Left ventricle myocardium inferior (tissue), 1 donor: Measurements from ENCODE around the gene COX10. TPM values are rescaled to one million over a fixed set of nuclear protein-coding genes. Genes with fewer than 3 reads are reported as not detected.
"Not testable (repeated sequence)": the region's sequence is repeated elsewhere in the genome, so short reads cannot be mapped to it uniquely, and the experiment has no call there.

Experiments used
- DNase-seq: peaks from one replicate; pipeline ENCODE4 v3.0.0-alpha.2; 2020
- H3K27ac ChIP-seq: fragments of 200-600 bp; replicated peaks from 2 replicates; pipeline ENCODE4 v1.8.0; 2021
- H3K27me3 ChIP-seq: fragments of 200-600 bp; 2 replicates; pipeline ENCODE4 v1.8.0; 2021; ENCODE audit warnings: low read depth
- H3K36me3 ChIP-seq: fragments of 200-600 bp; 2 replicates; pipeline ENCODE4 v1.8.0; 2021
- H3K4me1 ChIP-seq: fragments of 200-600 bp; 2 replicates; pipeline ENCODE4 v1.8.0; 2021
- H3K4me3 ChIP-seq: fragments of 200-600 bp; 2 replicates; pipeline ENCODE4 v1.8.0; 2021; ENCODE audit warnings: mild to moderate bottlenecking, moderate library complexity
- H3K9me3 ChIP-seq: fragments of 200-600 bp; replicated peaks from 2 replicates; pipeline ENCODE4 v1.8.0; 2021
- CTCF ChIP-seq: fragments of 200-600 bp; IDR thresholded peaks from 2 replicates; pipeline ENCODE4 v1.8.0; 2021; ENCODE audit warnings: antibody characterized with exemption, mild to moderate bottlenecking, borderline replicate concordance
- intact Hi-C: fragments of 100-400 bp; cut with micrococcal nuclease; formaldehyde crosslinking; loops from one replicate; pipeline ENCODE4 v1.11.0; 2022
- total RNA-seq: library from RNA; stranded (reverse); fragmentation: NEBNext Ultra II Directional; extraction: Animal tissue kit (Norgen Biotek cat#: 25700); gene quantifications from one replicate; pipeline ENCODE4 v1.2.1, GENCODE V29; 2021
- donor health status: DM: no; HTN: yes; CAD: no; lungs with severe emphysema.

Gene COX10
- total RNA-seq, 1 donor from 2014 or later = 46.3 TPM

- H3K27me3 ChIP-seq, H3K4me1 ChIP-seq, H3K36me3 ChIP-seq, DNase-seq, H3K9me3 ChIP-seq, H3K27ac ChIP-seq, intact Hi-C loops, H3K4me3 ChIP-seq: not testable (repeated sequence)
These were observed 170.0 kb downstream of the COX10 start for GRCh38 chr17:14239271-14239670.

DNA sequence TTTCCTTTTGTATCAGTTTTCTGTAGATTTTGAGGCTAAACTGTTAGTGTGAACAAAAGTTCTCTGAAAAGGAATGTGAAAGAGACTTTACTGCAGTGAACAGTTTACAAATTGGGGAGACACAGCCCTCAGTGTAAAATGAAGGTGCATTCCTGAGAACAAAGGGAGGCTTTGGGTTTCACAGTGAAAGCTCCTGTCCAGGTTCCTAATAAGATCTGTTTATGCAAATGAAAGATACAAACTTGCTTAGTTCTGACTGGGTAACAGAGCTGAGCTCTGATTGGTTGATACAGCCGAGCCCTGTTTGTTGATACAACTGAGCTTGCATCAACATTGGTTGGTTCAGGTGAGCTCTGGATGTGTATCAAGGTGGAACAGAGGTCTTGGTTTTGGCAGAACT, 175.7 kb downstream of the COX10 start:
- no peak for DNase-seq
- no peaks in the 10 kb centered on the region for H3K9me3 ChIP-seq
- intact Hi-C loops = no loop called here
- no peaks in the 10 kb centered on the region for H3K36me3 ChIP-seq
- H3K27me3 ChIP-seq = peaks cover 11% of the 10 kb centered on the region
- no peak overlapping the region for H3K27ac ChIP-seq
- TF ChIP-seq CTCF = no peak
- no peaks in the 10 kb centered on the region for H3K4me1 ChIP-seq
- H3K4me3 ChIP-seq = no peak overlapping the region

DNA sequence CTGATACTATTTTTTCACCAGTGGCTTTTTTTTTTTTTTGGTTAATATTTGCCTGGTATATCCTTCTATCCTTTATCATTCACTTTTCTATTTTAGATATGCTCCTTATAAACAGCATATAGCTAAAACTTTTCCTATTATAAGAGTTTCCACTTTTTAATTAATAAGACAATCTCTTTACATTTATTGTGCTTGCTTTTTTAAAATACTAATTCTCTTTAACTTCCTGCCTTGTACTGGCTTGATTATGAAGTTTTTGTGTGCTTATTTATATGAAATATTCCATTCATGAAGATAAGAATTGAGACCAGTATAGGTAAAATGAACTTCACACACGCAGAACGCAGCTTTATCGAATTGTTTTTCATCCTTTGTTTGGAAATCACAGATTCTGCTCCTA, 176.3 kb downstream of the COX10 start:
- no peaks in the 10 kb centered on the region for H3K9me3 ChIP-seq
- H3K36me3 ChIP-seq = no peaks in the 10 kb centered on the region
- no peaks in the 10 kb centered on the region for H3K4me1 ChIP-seq
- no peak for TF ChIP-seq CTCF
- H3K27ac ChIP-seq = no peak overlapping the region
- peaks cover 11% of the 10 kb centered on the region for H3K27me3 ChIP-seq
- no peak overlapping the region for H3K4me3 ChIP-seq
- DNase-seq = no peak
- intact Hi-C loops = no loop called here

Other genes with a start within 250 kb of the COX10 start
- not detected for gene CDRT15, start 167.4 kb downstream of the COX10 start, total RNA-seq
- gene HS3ST3B1, start 231.6 kb downstream of the COX10 start, total RNA-seq = 1.2 TPM